HG03139 (cell line): ENCODE measurements around the gene HCFC1R1.

Experiments used
- ATAC-seq: cut with Tn5 transposase; IDR thresholded peaks from one replicate; pipeline ENCODE4 v1.9.1; 2021; ENCODE audit not compliant: unreplicated experiment

HCFC1R1 gene

DNA sequence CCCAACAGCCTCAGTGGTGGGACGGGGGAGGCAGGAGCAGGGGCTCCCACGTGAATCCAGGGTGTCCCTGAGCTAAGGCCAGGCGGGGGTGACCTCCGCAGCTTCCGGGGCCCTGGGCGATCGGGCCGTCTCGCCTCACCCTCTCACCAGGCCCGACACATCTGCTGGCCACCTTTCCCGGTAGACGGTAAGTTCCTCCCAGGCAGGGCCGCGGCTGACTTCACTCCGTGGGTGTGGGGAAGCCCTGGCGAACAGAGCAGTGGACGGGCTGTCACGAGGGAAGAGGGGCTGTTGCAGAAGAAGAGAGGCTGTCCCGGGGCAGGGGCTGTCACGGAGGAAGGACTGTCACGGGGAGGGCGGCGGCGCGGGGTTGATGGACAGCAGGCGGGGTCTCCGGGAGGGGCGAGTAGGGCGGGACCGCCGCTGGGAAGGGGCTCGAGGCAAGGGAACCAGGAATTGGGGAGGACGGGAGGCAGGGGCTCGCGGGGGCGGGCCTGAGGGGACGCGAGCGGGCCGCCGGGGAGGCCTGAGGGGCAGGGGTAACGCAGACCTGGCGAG, 44.0 kb downstream of the HCFC1R1 start:
- ATAC-seq = no peak

DNA sequence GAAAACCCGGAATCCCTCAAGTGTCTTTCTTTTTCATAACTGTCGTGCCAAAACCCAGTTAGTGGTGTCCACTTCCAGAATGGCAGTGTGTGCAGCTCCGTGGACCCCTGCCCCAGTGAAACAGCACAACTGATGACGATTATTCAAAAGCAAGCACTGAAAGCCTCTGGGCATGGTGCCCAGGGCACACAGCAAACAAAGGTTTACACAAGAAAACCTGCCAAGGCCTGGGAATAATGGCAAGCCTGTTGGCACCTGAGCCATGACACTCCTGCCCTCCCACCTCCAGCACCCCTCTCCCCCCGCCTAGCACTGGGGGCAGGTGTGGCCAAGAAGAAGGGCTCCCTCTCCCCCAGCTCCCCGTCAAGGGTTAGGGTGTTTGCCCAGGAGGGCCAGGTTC, 46.3 kb downstream of the HCFC1R1 start:
- no peak for ATAC-seq

GRCh38 chr16:2976673-2977072, 47.1 kb downstream of the HCFC1R1 start:
- no peak for ATAC-seq

- no peak for ATAC-seq
Measured at GRCh38 chr16:2976201-2976600, 47.5 kb downstream of the HCFC1R1 start.

DNA sequence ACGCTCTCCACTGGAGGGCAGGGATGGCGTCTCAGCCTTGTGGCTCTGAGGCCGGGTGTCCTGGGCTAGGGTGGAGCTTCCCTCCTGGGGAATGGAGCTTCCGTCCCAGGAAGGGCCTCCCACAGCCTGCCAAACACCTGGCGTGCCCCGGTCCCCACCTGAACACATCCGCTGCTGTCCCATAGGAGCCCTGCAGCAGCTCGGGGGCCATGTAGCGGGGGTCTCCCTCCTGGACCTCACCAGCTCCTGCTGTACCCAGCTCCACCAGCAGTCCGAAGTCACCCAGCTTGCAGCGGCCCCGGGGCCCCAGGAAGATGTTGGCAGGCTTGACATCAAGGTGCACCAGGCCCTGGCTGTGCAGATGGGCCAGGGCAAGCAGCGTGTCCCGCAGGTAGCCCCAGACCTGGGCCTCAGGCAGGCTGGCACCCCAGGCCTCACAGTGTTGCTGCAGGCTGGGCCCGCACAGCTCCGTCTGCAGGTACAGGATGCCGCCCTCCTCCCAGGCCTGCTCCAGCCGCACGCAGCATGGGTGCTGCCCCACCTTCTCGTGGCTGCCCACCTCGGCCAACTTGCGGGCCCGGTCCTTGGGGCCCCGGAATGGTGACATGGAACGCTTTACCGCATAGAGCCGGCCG, 48.5 kb downstream of the HCFC1R1 start:
- ATAC-seq = no peak

DNA sequence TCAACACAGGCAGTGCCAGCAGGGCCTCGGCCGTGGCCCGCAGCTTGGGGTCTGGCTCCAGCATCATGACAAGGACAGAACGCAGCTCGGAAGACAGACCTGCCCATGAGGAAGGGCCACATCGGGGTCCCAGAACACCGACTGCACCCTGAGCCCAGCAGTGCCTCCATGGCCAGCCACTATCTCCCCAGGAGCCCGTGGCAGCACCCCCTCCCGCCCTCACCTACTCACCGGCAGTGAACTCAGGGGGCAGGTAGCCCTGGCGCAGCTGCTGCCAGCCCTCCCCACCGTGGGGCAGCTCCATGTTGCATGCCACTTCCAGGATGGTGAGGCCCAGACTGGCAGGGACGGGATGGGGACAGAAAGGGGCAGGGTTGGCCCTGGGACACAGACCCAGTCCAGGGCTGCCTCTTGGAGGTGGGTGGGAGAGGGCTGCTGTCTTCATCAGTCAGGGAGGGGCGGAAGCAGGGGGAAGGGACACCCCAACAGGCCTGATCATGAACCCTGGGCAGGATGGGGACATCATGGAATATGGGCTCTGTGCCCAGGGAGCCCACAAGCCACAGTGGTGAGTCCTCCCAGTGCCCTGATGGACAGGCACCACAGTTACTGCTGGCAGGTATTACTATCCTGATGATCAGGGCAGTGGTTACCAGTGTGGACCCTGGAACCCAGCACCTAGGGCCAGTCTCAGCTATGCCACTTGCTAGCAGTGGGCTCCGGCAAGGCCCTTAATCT, 49.3 kb downstream of the HCFC1R1 start:
- ATAC-seq = no peak

DNA sequence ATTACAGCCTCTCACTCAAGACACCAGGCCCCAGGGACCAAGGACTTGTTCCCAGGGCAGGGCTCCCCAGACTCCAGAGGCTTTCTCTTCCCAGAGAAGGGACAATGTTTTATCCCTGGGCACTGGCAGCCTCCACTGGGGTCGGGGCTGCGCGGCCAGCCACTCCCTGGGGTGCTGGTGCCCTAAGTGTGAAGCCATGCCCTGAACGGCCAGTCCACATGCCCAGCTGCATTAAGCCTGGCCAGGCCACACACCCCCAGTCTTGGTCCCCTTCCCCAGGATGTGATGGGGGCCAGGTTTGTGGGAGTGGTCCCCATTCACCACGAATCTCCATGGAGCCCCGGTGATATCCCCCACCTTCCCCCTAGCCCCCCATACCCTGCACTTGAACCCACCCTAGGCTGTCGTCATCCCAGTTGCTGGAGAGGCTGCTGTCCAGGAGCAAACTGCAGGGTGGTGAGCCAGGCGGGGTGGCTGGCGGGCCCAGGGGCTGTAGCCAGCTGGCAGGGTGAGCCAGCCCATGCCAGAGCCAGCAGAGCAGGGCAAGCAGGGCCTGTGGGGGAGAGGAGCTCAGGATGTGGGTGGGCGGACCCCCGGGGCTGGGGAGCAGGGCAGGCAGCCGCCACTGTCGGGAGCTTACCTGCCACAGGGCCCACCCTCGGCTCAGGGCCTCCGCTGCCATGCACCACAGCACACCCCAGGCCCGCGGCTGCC, 50.0 kb downstream of the HCFC1R1 start:
- no peak for ATAC-seq

DNA sequence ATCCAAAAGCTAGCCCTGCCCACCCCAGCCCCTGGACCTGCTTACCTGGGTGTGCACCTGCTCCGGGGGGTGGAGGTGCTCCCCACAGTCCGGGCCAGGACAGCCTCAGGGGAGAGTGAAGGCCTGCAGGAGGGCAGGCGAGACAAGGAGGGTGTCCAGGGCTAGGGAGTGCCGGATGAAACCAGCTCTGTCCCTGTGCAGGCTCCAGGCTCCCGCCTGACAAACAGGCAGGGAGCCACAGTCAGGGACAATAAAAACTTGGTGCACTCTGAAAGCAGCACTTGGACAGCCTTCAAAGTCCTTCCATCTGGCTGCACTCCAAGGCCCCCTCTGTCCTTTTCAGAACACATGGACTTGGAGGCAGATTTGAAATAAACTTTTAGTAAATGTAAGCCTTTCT, 50.6 kb downstream of the HCFC1R1 start:
- no peak for ATAC-seq
